Left lung (tissue), 10 donors: ENCODE results near the gene MYADM. TPM values are rescaled to one million over a fixed set of nuclear protein-coding genes. Genes with fewer than 3 reads are reported as not detected.
A peak's percentile ranks its signal among the peaks of the same experiment; 100 is the strongest.

Experiments used
- ATAC-seq: fragments of 200-7000 bp; cut with Tn5 transposase; one replicate; pipeline ENCODE4 v1.9.1; 2020; ENCODE audit warnings: moderate library complexity
- DNase-seq, 4 donors: peaks; one replicate each; pipeline ENCODE4 v3.0.0-alpha.2; 2013 to 2020
- H3K27ac ChIP-seq, 2 donors: fragments of 200-600 bp; sonication (generic) in 1 of 2; one replicate each; pipeline versions ENCODE4 v1.5.0 to v1.8.0; 2020 to 2021
- H3K27me3 ChIP-seq, 2 donors: fragments of 200-600 bp; sonication (generic) in 1 of 2; one replicate each; pipeline versions ENCODE4 v1.5.0 to v1.8.0; 2020 to 2021
- H3K36me3 ChIP-seq, 2 donors: fragments of 200-600 bp; sonication (generic) in 1 of 2; one replicate each; pipeline versions ENCODE4 v1.5.0 to v1.8.0; 2020 to 2021
- H3K4me1 ChIP-seq, 2 donors: fragments of 200-600 bp; one replicate each; pipeline ENCODE4 v1.8.0; 2021
- H3K4me3 ChIP-seq, 2 donors: fragments of 200-600 bp; sonication (generic) in 1 of 2; one replicate each; pipeline versions ENCODE4 v1.5.0 to v1.8.0; 2020 to 2021; ENCODE audit warnings: mild to moderate bottlenecking in 1 of 2
- H3K9me3 ChIP-seq, 2 donors: fragments of 200-600 bp; sonication (generic) in 1 of 2; one replicate each; pipeline versions ENCODE4 v1.5.0 to v1.8.0; 2020 to 2021
- CTCF ChIP-seq, 2 donors: fragments of 200-600 bp; sonication (generic) in 1 of 2; IDR thresholded peaks; one replicate each; pipeline versions ENCODE4 v1.5.0 to v1.8.0; 2021; ENCODE audit warnings: antibody characterized with exemption in 2 of 2
- intact Hi-C, 2 donors: fragments of 100-400 bp; cut with DNase I; formaldehyde crosslinking; loops; one replicate each; pipeline versions ENCODE4 v1.11.2 to v1.14.2; 2022
- polyA plus RNA-seq, 6 donors: library from polyadenylated mRNA; unstranded; fragments of 120-200 nt; gene quantifications; one replicate each; pipeline ENCODE4 v1.2.1, GENCODE V29; 2013; ENCODE audit not compliant: insufficient read length in 6 of 6
- total RNA-seq, 2 donors: library from RNA; stranded (reverse); fragmentation: NEBNext Ultra II Directional; extraction: Animal tissue kit (Norgen Biotek cat#: 25700); gene quantifications; one replicate each; pipeline ENCODE4 v1.2.1, GENCODE V29; 2021
- donor health status: DM: no; HTN: yes; CAD: no.
- donor health status: DM: no; HTN: no; CAD: no.

The MYADM gene
- total and polyA plus RNA-seq, 8 donors = 58.9 to 197 (median 102) TPM

GRCh38 chr19:53878776-53879139 lies 11.1 kb downstream of the MYADM start:
- TF ChIP-seq CTCF (IDR thresholded peaks at IDR 0.05) = no peak
- peaks cover 0 to 23% of the 10 kb centered on the region in 2 donors for H3K36me3 ChIP-seq
- ATAC-seq (peak; percentile 8), DNase-seq (no peak)
- H3K27ac ChIP-seq = no peak overlapping the region
- H3K4me1 ChIP-seq = peaks cover 7 to 61% of the 10 kb centered on the region in 2 donors
- intact Hi-C loops = no loop called here
- peak overlapping the region; percentile 44 to 54 for H3K4me3 ChIP-seq
- H3K9me3 ChIP-seq = no peaks in the 10 kb centered on the region
- peaks cover 26 to 40% of the 10 kb centered on the region in 2 donors for H3K27me3 ChIP-seq

DNA sequence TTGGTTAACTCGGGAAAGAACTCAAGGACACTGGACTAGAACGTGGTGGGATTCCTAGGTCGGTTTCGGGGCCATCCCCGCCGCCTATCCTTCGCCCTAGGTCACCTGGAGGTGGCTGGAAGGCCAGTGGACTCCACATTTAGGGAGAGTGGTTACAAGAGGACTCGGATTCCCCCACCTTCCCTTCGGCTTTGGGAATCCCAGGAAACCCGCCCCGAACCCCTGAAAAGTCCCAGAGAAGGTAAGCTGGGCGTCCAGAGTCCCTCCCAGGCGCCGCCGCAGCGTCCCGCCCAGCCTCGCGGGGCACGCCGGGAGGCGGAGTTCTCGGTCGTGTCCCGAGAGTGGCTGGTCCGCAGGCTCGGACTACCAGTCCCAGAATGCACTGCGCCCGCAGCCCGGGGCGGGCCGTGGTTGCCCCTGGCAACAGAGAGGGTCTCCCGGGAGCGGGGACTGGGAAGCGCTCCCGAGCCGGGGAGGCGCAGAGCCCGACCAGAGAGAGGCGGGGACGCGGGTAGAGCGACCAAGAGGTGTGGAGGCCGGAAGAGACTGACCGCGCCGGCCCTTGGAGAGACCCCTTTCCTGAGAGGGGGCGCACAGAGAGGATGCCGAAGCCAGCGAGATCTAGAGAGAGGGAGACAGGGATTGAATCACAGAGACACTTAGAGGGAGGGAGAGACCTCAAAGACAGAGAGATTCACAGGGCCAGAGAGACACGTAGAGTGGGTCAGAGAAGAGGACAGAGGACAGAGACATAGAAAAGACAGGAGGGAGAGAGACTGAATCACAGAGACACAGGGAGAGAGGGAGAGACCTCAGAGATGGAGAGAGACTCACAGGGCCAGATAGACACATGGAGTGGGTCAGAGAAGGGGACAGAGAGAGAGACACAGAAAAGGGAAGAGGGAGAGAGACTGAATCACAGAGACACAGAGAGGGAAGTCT lies 11.7 kb downstream of the MYADM start:
- peak overlapping the region; percentile 44 to 54 for H3K4me3 ChIP-seq
- intact Hi-C loops = no loop called here
- H3K27ac ChIP-seq = no peak overlapping the region
- peaks cover 7 to 55% of the 10 kb centered on the region in 2 donors for H3K4me1 ChIP-seq
- peaks cover 0 to 16% of the 10 kb centered on the region in 2 donors for H3K36me3 ChIP-seq
- ATAC-seq (peak; percentile 100), DNase-seq (peak; percentile 92 to 98 (median 96))
- H3K9me3 ChIP-seq = no peaks in the 10 kb centered on the region
- H3K27me3 ChIP-seq = peaks cover 26 to 47% of the 10 kb centered on the region in 2 donors
- no peak for TF ChIP-seq CTCF (IDR thresholded peaks at IDR 0.05)

GRCh38 chr19:53880711-53881481 lies 13.2 kb downstream of the MYADM start:
- DNase-seq (no peak), ATAC-seq (no peak)
- no peak overlapping the region for H3K27ac ChIP-seq
- peaks cover 7 to 40% of the 10 kb centered on the region in 2 donors for H3K4me1 ChIP-seq
- no peaks in the 10 kb centered on the region for H3K9me3 ChIP-seq
- H3K4me3 ChIP-seq = no peak overlapping the region
- no peak for TF ChIP-seq CTCF (IDR thresholded peaks at IDR 0.05)
- intact Hi-C loops = no loop called here
- H3K36me3 ChIP-seq = peaks cover 0 to 1% of the 10 kb centered on the region in 2 donors
- H3K27me3 ChIP-seq = peaks cover 26 to 61% of the 10 kb centered on the region in 2 donors

- H3K27ac ChIP-seq = no peak within 1 kb of the TSS
- peak; percentile 31 to 60 for TF ChIP-seq CTCF (IDR thresholded peaks at IDR 0.05)
- intact Hi-C loops = no loop called here
These were observed 14.1 kb downstream of the MYADM start, which contains the start of gene PRKCG for GRCh38 chr19:53881482-53882390. Gene PRKCG, plus strand, starts transcription at chr19:53882197. Its CDS starts 298 bp downstream, at chr19:53882495.

More at GRCh38 chr19:53881482-53882390, 14.1 kb downstream of the MYADM start, which contains the start of gene PRKCG:
- DNase-seq (peak in 1 of 4 donors; percentile 91), ATAC-seq (peak; percentile 21)
- Histone ChIP-seq H3K36me3 (no peaks in the 10 kb centered on the region), H3K9me3 (no peaks in the 10 kb centered on the region), H3K4me1 (peaks cover 7 to 35% of the 10 kb centered on the region in 2 donors), H3K27me3 (peaks cover 26 to 70% of the 10 kb centered on the region in 2 donors), H3K4me3 (peak within 1 kb of the TSS in 1 of 2 donors; percentile 25)
